K562 (cell line): Measurements from ENCODE around the gene MYCBP2.

Experiments
- ARID4B ChIP-seq: sonication (generic); formaldehyde crosslinking; IDR thresholded peaks from 2 replicates; pipeline ENCODE4 v1.8.0; 2022; ENCODE audit warnings: mild to moderate bottlenecking, missing genetic modification reagents
- BRF2 ChIP-seq: IDR thresholded peaks from 3 replicates; pipeline ENCODE4 v1.6.1; 2011; ENCODE audit warnings: borderline replicate concordance, mild to moderate bottlenecking; ENCODE audit not compliant: insufficient read length, insufficient read depth
- CTCF ChIP-seq, 3 experiments: IDR thresholded peaks in 2 of 3; conservative IDR thresholded peaks in 1 of 3; 2 replicates each; pipeline ENCODE4 v1.5.1; 2011 to 2012; ENCODE audit warnings: low read length in 3 of 3, mild to moderate bottlenecking in 3 of 3, control low read depth in 2 of 3, improper control_type of control experiment in 1 of 3, inconsistent platforms in 1 of 3, low read depth in 1 of 3, mixed read lengths in 1 of 3, moderate library complexity in 1 of 3; ENCODE audit not compliant: insufficient read depth in 2 of 3
- HDAC2 ChIP-seq: fragments of 450-650 bp; IDR thresholded peaks from 2 replicates; pipeline ENCODE4 v1.6.1; 2016; ENCODE audit warnings: mild to moderate bottlenecking
- LCOR ChIP-seq: sonication (generic); formaldehyde crosslinking; IDR thresholded peaks from 2 replicates; pipeline ENCODE4 v1.8.0; 2022; ENCODE audit warnings: mild to moderate bottlenecking, missing genetic modification reagents
- NFATC3 ChIP-seq: fragments of 450-650 bp; IDR thresholded peaks from 2 replicates; pipeline ENCODE4 v1.6.1; 2017; ENCODE audit warnings: mild to moderate bottlenecking
- POLR2AphosphoS2 ChIP-seq: IDR thresholded peaks from 2 replicates; pipeline ENCODE4 v1.6.1; 2012; ENCODE audit warnings: low read length, improper control_type of control experiment
- RAD21 ChIP-seq, 2 experiments: fragments of 250-450 bp in 1 of 2; fragments of 450-650 bp in 1 of 2; sonication (Bioruptor Pico) in 1 of 2; formaldehyde crosslinking in 1 of 2; IDR thresholded peaks in 1 of 2; conservative IDR thresholded peaks in 1 of 2; 2 replicates each; pipeline versions ENCODE4 v1.4.0 to v1.8.0; 2020 to 2022; ENCODE audit warnings: mild to moderate bottlenecking in 2 of 2, moderate library complexity in 1 of 2
- USF2 ChIP-seq: sonication (generic); formaldehyde crosslinking; IDR thresholded peaks from 2 replicates; pipeline ENCODE4 v1.5.0; 2020; ENCODE audit warnings: missing genetic modification reagents
- ZFP91 ChIP-seq: sonication (generic); formaldehyde crosslinking; IDR thresholded peaks from 2 replicates; pipeline ENCODE4 v1.8.0; 2022; ENCODE audit warnings: mild to moderate bottlenecking, missing genetic modification reagents
- ZNF740 ChIP-seq, 3 experiments: fragments of 200-800 bp in 1 of 3; sonication (Bioruptor generic) in 1 of 3; sonication (generic) in 1 of 3; formaldehyde crosslinking in 1 of 3; IDR thresholded peaks; 2 replicates each; pipeline versions ENCODE4 v1.6.1 to v1.8.0; 2016 to 2022; ENCODE audit warnings: mild to moderate bottlenecking in 2 of 3, missing compliant biosample characterization in 2 of 3, missing genetic modification characterization in 2 of 3, missing genetic modification reagents in 1 of 3

- TF ChIP-seq USF2 (CRISPR knock-in tag) (no peak), POLR2AphosphoS2 (no peak), HDAC2 (no peak), ARID4B (CRISPR knock-in tag) (no peak), ZFP91 (no peak), ZNF740 (CRISPR knock-in tag; IDR thresholded peaks at IDR 0.05) (no peak), ZNF740 (tag; IDR thresholded peaks at IDR 0.05) (no peak), BRF2 (no peak), NFATC3 (no peak), CTCF (IDR thresholded peaks at IDR 0.05 in 2 of 3, conservative IDR thresholded peaks at IDR 0.05 in 1 of 3; ENCODE audit: insufficient read depth in 2 of 3, low read depth in 1 of 3, low read length in 3 of 3) (no peak), LCOR (CRISPR knock-in tag) (no peak), RAD21 (CRISPR knock-in tag; conservative IDR thresholded peaks at IDR 0.05 in 1 of 2, IDR thresholded peaks at IDR 0.05 in 1 of 2) (no peak)
Measured at GRCh38 chr13:77305266-77305665, 21.6 kb downstream of the MYCBP2 start.
